NCI-H82 (cell line): ENCODE measurements around the gene MAD1L1.
"Not testable (repeated sequence)": the region's sequence is repeated elsewhere in the genome, so short reads cannot be mapped to it uniquely, and the experiment has no call there.

ENCODE experiments used
- DNase-seq: peaks from one replicate; lab custom pipeline; 2025; lab: John Stamatoyannopoulos, UW

Gene MAD1L1

GRCh38 chr7:1852517-1853430, 380.0 kb downstream of the MAD1L1 start:
- DNase-seq: no peak

GRCh38 chr7:1851721-1852516, 380.8 kb downstream of the MAD1L1 start:
- DNase-seq: no peak

GRCh38 chr7:1850976-1851571, 381.7 kb downstream of the MAD1L1 start:
- no peak for DNase-seq

- no peak for DNase-seq
Measured at GRCh38 chr7:1850111-1850975, 382.4 kb downstream of the MAD1L1 start.

- DNase-seq: no peak
Measured at GRCh38 chr7:1849351-1850041, 383.2 kb downstream of the MAD1L1 start.

GRCh38 chr7:1848911-1849311, 383.8 kb downstream of the MAD1L1 start:
- no peak for DNase-seq

GRCh38 chr7:1848013-1848640, 384.6 kb downstream of the MAD1L1 start:
- no peak for DNase-seq

- DNase-seq: no peak
Measured at GRCh38 chr7:1847260-1848001, 385.3 kb downstream of the MAD1L1 start.

GRCh38 chr7:1846331-1847065, 386.2 kb downstream of the MAD1L1 start:
- DNase-seq: no peak

GRCh38 chr7:1845536-1846311, 387.0 kb downstream of the MAD1L1 start:
- no peak for DNase-seq

- DNase-seq: no peak
Measured at GRCh38 chr7:1844951-1845390, 387.8 kb downstream of the MAD1L1 start.

- DNase-seq: no peak
Measured at GRCh38 chr7:1844336-1844950, 388.3 kb downstream of the MAD1L1 start.

- no peak for DNase-seq
Measured at GRCh38 chr7:1843921-1844335, 388.8 kb downstream of the MAD1L1 start.

GRCh38 chr7:1843271-1843861, 389.4 kb downstream of the MAD1L1 start:
- no peak for DNase-seq

GRCh38 chr7:1842321-1843221, 390.2 kb downstream of the MAD1L1 start:
- peak; percentile 50 for DNase-seq

- DNase-seq: not testable (repeated sequence)
Measured at GRCh38 chr7:1841286-1842021, 391.3 kb downstream of the MAD1L1 start.
